Peyer's patch (tissue), 4 donors: ENCODE data around the gene SLC29A1.

Experiments
- POLR2A ChIP-seq, 2 donors: fragments of 450-650 bp; IDR thresholded peaks; one replicate each; pipeline ENCODE4 v1.5.1; 2017; ENCODE audit warnings: antibody characterized with exemption in 2 of 2, mild to moderate bottlenecking in 2 of 2, moderate library complexity in 2 of 2
- TF ChIP-seq, protein P1 (sequence below), 6 experiments: fragments of 450-650 bp in 4 of 6; fragments of 200-600 bp in 2 of 6; sonication (generic) in 1 of 6; IDR thresholded peaks; one replicate each; pipeline ENCODE4 v1.5.1; 2017 to 2019; ENCODE audit warnings: antibody characterized with exemption in 6 of 6, mild to moderate bottlenecking in 3 of 6, moderate library complexity in 1 of 6

DNA sequence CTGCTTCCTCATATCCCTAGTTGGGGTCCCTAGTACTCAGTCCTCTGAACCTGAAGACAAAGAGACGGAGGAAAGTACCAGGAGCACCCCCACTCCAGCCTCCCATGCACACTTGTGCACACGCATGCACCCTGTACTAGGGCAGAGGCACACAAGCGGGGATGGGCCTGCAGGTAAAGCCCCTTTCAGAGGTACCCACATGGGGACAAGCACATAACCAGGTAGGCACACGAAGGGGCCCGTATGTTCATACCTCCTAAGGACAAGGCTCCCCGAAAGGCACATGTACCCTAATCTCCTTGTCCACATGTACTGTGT is 48.0 kb downstream of the SLC29A1 start:
- TF ChIP-seq, protein P1, sequence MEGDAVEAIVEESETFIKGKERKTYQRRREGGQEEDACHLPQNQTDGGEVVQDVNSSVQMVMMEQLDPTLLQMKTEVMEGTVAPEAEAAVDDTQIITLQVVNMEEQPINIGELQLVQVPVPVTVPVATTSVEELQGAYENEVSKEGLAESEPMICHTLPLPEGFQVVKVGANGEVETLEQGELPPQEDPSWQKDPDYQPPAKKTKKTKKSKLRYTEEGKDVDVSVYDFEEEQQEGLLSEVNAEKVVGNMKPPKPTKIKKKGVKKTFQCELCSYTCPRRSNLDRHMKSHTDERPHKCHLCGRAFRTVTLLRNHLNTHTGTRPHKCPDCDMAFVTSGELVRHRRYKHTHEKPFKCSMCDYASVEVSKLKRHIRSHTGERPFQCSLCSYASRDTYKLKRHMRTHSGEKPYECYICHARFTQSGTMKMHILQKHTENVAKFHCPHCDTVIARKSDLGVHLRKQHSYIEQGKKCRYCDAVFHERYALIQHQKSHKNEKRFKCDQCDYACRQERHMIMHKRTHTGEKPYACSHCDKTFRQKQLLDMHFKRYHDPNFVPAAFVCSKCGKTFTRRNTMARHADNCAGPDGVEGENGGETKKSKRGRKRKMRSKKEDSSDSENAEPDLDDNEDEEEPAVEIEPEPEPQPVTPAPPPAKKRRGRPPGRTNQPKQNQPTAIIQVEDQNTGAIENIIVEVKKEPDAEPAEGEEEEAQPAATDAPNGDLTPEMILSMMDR (IDR thresholded peaks at IDR 0.05), result no peak
- no peak for TF ChIP-seq POLR2A (IDR thresholded peaks at IDR 0.05)
